ENCODE data around the gene SLC26A11. TPM values are rescaled to one million over a fixed set of nuclear protein-coding genes. Genes with fewer than 3 reads are reported as not detected.

SLC26A11 gene
- total RNA-seq, 4 donors from 2014 or later: 11.3 to 13.8 (median 12.7) TPM

- H3K4me3 ChIP-seq: no peak overlapping the region
- no peak for TF ChIP-seq POLR2AphosphoS5 (IDR thresholded peaks at IDR 0.05)
- no peak for TF ChIP-seq CTCF (IDR thresholded peaks at IDR 0.05)
- TF ChIP-seq POLR2A (IDR thresholded peaks at IDR 0.05; ENCODE audit: low read depth): no peak
- TF ChIP-seq EP300 (IDR thresholded peaks at IDR 0.05): no peak
- H3K36me3 ChIP-seq: no peaks in the 10 kb centered on the region
- H3K9me3 ChIP-seq: no peaks in the 10 kb centered on the region
- no peak overlapping the region for H3K27ac ChIP-seq (replicated peaks in 1 of 4)
- H3K4me1 ChIP-seq: peaks cover 0 to 5% (median 0%) of the 10 kb centered on the region in 4 donors
- H3K27me3 ChIP-seq: peaks cover 0 to 5% (median 0%) of the 10 kb centered on the region in 4 donors
- DNase-seq (ENCODE audit: extremely low spot score): no peak
- intact Hi-C loops (cut with DNase I): no loop called here
- WGBS: 92% methylated on average over 21 of the region's 21 CpGs
Observed at GRCh38 chr17:80177986-80178595, 42.1 kb upstream of the SLC26A11 start.

DNA sequence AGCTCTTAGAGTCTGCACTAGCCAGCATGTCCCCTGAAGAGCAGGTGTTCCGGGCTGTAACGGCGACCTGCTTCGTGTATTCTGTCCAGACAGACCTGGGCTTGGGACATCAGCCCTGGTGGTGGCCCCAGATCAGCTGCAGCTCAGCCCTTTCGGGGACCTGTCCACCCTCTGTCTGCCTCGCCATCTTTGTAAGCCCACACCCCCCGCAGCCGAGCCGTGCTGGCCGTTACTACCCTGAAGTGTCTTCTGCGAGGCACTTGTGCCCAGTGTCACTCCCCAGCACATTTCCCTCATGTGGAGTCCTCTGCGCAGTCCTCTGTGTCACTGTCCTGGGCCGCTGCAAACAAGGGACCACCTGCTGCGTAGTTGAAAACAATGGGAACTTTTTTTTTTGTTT lies 40.0 kb upstream of the SLC26A11 start:
- TF ChIP-seq POLR2AphosphoS5 (IDR thresholded peaks at IDR 0.05): no peak
- no peak for TF ChIP-seq EP300 (IDR thresholded peaks at IDR 0.05)
- TF ChIP-seq POLR2A (IDR thresholded peaks at IDR 0.05; ENCODE audit: low read depth): no peak
- no peak for TF ChIP-seq CTCF (IDR thresholded peaks at IDR 0.05)
- WGBS: 86% methylated on average over 14 of the region's 14 CpGs
- no peaks in the 10 kb centered on the region for H3K9me3 ChIP-seq
- intact Hi-C loops (cut with DNase I): no loop called here
- H3K4me1 ChIP-seq: peaks cover 0 to 5% (median 0%) of the 10 kb centered on the region in 4 donors
- H3K27ac ChIP-seq (replicated peaks in 1 of 4): no peak overlapping the region
- H3K4me3 ChIP-seq: no peak overlapping the region
- no peaks in the 10 kb centered on the region for H3K36me3 ChIP-seq
- no peak for DNase-seq (ENCODE audit: extremely low spot score)
- H3K27me3 ChIP-seq: peaks cover 0 to 10% (median 0%) of the 10 kb centered on the region in 4 donors

GRCh38 chr17:80181431-80181830 lies 38.8 kb upstream of the SLC26A11 start:
- no peak overlapping the region for H3K4me3 ChIP-seq
- TF ChIP-seq CTCF (IDR thresholded peaks at IDR 0.05) (no peak), POLR2A (IDR thresholded peaks at IDR 0.05; ENCODE audit: low read depth) (no peak), EP300 (IDR thresholded peaks at IDR 0.05) (no peak), POLR2AphosphoS5 (IDR thresholded peaks at IDR 0.05) (no peak)
- peaks cover 0 to 5% (median 0%) of the 10 kb centered on the region in 4 donors for H3K27me3 ChIP-seq
- WGBS: 88% methylated on average over 13 of the region's 17 CpGs
- H3K4me1 ChIP-seq: no peaks in the 10 kb centered on the region
- H3K27ac ChIP-seq (replicated peaks in 1 of 4): no peak overlapping the region
- H3K9me3 ChIP-seq: no peaks in the 10 kb centered on the region
- intact Hi-C loops (cut with DNase I): no loop called here
- H3K36me3 ChIP-seq: no peaks in the 10 kb centered on the region
- no peak for DNase-seq (ENCODE audit: extremely low spot score)

DNA sequence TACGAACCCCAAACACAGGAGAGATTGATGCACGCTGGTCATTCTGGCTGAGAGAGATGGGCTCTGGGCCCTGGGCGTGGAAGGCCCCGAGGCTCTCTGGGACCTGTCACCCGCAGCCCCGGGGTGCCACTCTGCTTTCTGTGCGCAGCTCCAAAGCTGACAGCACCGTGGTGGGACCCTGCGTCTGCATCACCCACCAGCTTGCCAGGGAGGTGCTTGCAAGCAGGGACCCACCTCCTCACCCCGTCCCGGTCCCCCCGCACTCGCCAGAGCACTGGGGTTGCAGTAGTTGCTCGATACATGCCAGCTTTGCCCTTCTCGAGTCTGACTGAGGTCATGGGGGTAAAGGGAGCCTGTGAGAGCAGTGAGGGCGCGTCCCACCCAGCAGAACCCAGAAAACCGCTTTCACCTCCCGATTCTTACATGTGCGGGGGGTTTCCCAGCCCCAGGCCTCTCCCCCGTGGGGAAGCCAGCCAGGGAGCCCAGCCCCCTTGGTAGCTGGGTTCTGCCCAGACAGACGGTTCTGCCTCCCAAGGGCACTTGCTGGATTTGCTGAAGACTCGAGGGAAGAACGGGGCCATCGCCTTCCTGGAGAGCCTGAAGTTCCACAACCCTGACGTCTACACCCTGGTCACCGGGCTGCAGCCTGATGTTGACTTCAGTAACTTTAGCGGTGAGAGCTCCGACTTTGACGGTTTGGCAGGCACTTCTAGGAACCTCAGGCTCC lies 37.9 kb upstream of the SLC26A11 start:
- TF ChIP-seq CTCF (IDR thresholded peaks at IDR 0.05) (no peak), POLR2AphosphoS5 (IDR thresholded peaks at IDR 0.05) (no peak), EP300 (IDR thresholded peaks at IDR 0.05) (no peak), POLR2A (IDR thresholded peaks at IDR 0.05; ENCODE audit: low read depth) (no peak)
- H3K27me3 ChIP-seq: peaks cover 0 to 5% (median 0%) of the 10 kb centered on the region in 4 donors
- no peaks in the 10 kb centered on the region for H3K9me3 ChIP-seq
- H3K4me3 ChIP-seq: no peak overlapping the region
- 86% methylated on average over 23 of the region's 30 CpGs for WGBS
- H3K36me3 ChIP-seq: no peaks in the 10 kb centered on the region
- intact Hi-C loops (cut with DNase I): no loop called here
- peaks cover 0 to 2% (median under 1%) of the 10 kb centered on the region in 4 donors for H3K4me1 ChIP-seq
- DNase-seq (ENCODE audit: extremely low spot score): no peak
- H3K27ac ChIP-seq (replicated peaks in 1 of 4): no peak overlapping the region

Measured in esophagus muscularis mucosa (tissue), 4 donors.